Ecto neural progenitor cell (in vitro differentiated cells): ENCODE results near the gene GPSM3.
A peak's percentile ranks its signal among the peaks of the same experiment; 100 is the strongest.
"Not testable (repeated sequence)": the region's sequence is repeated elsewhere in the genome, so short reads cannot be mapped to it uniquely, and the experiment has no call there.

Source experiments
- DNase-seq: peaks from one replicate; pipeline ENCODE4 v3.0.0-alpha.2; 2018; ENCODE audit warnings: low spot score

Gene GPSM3

DNA sequence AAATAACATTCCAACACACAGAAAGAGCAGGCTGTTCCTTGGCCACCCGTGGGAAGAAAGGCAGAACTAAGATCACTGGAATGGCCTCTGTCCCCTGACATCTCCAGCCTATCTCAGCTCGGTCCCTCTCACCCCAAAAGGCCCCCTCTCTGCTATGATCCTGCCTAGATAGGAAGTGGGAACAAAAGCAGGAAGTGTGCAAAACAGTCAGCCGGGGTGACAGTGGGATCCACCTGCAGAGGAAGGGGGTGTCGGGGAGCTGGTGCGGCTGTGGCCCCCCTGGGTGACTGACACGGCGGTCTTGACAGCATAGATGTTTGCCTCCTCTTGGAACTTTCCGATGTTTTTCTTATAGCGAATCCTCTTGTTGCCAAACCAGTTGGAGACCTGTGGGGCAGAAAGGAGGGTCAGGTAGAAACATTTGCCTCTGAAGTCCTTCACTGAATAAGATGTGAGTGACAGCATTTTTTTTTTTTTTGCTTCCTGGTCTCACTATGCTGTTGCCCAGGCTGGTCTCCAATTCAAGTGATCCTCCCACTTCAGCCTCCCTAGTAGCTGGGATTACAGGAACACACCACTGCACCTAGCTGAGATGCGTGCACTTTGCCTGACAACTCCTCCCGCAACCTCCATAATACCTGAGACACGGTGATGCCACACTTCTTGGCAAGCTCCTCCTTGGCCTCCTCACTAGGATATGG lies 5.3 kb downstream of the GPSM3 start:
- no peak for DNase-seq

DNA sequence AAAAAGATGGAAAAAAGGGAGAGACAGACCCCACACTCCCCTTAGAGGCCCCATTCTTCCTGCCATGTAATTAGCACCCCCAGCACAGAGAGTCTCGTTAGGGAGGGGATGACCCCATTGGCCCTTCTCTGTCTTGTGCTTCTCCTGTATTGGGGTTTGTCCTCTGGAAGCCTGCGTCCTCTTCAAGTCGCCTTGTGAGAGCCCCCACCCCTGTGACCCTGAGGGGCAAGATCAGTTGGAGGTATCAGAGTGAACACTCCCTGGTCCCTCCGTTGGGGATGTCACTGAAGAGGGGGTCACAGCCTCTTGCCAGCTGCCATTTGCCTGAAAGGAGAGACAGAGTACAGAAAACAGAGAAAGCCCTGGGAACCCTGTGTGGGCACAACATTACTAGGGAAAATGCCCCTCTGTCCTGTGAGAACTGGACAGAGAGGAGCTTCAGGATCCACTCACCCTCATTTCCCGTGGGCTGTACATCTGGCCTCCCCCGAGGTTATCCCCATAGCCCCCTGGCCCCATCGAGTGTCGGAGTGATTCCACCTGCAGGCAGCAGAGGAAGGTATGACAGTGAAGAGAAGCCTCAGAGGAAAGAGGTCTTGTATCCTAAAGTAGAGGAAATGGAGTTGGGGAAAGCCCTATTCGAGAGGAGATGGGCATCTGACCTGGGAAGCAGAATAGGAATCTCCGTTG lies 6.1 kb downstream of the GPSM3 start:
- not testable (repeated sequence) for DNase-seq

DNA sequence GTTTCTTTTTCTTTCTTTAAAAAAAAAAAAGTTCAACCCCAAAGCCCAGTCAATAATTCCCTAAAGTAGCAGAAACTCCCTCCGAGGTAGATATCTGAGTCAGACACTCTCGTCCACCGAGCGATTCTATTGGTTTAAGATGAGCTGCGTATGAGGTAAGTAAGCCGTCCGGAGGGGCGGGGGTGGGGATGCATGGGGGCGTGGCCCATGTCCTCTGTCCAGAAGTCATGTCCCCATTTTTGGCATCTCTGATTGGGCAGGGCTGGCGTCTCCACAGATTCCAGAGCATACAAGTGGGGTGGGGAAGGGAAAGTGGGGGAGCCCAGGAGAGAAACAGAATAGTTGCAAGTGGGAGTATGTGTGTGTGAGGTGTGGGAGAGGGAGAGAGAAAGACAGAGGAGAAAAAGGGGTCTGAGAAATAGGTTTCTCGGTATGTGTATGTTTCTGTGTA lies 6.7 kb downstream of the GPSM3 start:
- peak; percentile 81 for DNase-seq

- no peak for DNase-seq
These were observed 8.3 kb downstream of the GPSM3 start, which contains the start of gene AGER for GRCh38 chr6:32184084-32184640. AGER (minus strand) TSS chr6:32184253; CDS start chr6:32184222, 31 bp downstream.

DNA sequence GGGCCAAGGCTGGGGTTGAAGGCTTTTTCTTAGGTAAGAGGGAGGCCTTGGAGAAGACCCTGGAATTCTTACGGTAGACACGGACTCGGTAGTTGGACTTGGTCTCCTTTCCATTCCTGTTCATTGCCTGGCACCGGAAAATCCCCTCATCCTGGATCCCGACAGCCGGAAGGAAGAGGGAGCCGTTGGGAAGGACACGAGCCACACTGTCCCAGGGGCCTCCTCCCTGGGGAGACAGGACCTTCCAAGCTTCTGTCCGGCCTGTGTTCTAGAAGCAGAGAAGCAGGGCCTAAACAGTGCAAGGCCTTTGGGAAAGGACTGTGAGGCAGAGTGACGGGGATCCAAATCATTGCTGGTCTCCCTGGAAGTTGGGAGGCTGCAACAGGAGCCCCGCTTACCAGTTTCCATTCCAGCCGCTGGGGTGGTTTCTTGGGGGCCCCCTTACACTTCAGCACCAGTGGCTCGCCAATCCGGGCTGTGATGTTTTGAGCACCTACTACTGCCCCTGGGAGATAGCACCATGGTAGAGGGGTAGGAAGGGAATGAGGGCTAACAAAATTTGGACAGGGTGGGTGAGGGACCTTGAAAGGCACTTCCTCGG lies 8.9 kb downstream of the GPSM3 start:
- DNase-seq: no peak

- no peak for DNase-seq
These were observed 9.4 kb downstream of the GPSM3 start for GRCh38 chr6:32183030-32183429.

DNA sequence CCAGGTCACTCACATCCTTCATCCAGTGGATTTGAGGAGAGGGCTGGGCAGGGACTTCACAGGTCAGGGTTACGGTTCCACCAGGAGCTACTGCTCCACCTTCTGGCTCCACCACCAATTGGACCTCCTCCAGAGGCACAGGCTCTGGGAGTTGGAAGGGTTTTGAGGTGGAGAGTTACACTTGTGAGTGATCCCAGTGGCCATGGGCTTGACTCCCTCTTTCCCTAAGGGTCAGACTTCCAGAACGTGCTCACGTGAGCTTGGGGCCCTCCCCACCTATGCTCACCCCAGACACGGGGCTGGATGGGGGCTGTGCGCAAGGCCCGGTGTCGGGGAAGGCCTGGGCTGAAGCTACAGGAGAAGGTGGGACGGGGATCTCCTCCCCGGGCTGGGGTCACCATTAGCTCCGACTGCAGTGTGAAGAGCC lies 9.9 kb downstream of the GPSM3 start:
- no peak for DNase-seq

GRCh38 chr6:32181915-32182529 lies 10.4 kb downstream of the GPSM3 start:
- no peak for DNase-seq

GRCh38 chr6:32181148-32181702 lies 11.2 kb downstream of the GPSM3 start:
- no peak for DNase-seq

- DNase-seq: no peak
These were observed 12.6 kb downstream of the GPSM3 start for GRCh38 chr6:32179766-32180405.

DNA sequence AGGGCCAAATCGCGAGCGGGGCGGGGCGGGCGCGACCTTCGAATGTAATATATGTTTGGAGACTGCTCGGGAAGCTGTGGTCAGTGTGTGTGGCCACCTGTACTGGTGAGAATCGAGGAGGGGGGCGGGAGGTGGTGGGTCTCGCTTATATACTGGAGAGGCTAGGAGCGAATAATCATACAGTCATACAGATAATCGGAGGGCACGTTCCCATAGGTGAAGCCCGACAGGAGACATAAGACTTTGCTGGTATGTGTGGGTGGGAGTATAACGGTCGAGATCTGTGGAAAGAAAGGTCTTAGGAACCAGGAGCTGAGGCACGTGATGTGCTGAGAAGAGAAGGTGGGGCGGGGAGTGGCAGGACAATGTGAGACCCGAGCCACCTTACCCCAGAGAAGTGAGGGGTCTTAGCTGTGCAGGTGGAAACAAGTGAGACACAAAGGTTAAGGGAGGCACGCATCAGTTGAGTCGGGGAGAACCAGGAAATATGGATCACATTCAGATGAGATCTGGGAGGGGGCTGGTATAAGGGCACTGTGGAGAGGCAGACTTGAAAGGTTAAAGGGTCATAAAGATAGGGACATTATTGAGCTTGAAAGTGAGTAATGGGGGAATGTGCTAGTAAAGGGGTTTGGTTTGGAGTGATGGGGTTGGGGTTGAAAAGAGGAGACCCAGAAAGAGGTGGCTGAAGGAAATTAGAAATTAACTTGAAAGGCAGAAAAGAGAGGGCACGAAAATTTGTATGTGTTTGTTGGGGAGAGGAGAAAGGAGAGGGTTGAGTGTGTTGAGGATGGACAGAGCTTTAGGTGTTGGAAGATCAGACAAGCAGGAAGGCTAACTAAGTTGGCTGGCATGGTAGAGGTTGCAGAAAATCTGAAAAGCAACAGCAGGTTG lies 13.6 kb downstream of the GPSM3 start:
- no peak for DNase-seq

- peak; percentile 96 for DNase-seq
These were observed 14.5 kb downstream of the GPSM3 start, which contains the start of gene RNF5 for GRCh38 chr6:32177788-32178546. RNF5 (plus strand) TSS chr6:32178405; CDS start chr6:32178512, 107 bp downstream.

- no peak for DNase-seq
These were observed 15.2 kb downstream of the GPSM3 start for GRCh38 chr6:32177183-32177787.

DNA sequence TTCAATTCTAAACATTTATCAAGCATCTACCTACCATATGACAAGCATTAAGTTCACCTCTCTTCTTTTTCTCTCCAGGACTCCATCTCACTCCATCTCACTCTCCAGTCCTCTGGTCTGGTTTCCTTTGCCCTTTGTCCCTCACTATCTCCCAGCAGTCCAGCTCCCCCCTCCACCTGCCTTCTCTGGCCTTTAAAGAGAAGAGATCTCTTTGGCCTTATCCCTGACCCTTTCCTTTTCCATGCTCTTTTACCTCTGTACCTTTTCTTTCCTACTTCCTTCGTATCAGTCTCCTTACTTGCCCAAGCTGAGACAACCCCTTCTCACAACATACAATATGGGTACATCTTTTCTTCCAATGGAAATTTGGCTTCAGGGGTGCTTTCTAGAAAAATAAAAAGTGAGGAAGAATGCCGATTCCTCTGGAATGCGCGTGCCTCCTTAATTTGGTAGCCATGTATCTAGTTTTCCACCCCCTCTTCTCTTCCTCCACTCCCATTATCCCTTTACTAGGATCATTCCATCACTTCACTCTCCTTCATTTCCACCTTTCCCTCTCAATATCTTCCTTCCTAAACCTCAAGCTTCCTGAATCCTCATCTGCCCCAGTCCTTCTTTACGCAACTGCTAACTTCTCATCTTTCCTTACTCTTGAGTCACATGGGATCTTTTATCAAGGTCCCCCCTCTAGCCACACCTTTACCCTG lies 15.8 kb downstream of the GPSM3 start:
- peak; percentile 46 for DNase-seq

DNA sequence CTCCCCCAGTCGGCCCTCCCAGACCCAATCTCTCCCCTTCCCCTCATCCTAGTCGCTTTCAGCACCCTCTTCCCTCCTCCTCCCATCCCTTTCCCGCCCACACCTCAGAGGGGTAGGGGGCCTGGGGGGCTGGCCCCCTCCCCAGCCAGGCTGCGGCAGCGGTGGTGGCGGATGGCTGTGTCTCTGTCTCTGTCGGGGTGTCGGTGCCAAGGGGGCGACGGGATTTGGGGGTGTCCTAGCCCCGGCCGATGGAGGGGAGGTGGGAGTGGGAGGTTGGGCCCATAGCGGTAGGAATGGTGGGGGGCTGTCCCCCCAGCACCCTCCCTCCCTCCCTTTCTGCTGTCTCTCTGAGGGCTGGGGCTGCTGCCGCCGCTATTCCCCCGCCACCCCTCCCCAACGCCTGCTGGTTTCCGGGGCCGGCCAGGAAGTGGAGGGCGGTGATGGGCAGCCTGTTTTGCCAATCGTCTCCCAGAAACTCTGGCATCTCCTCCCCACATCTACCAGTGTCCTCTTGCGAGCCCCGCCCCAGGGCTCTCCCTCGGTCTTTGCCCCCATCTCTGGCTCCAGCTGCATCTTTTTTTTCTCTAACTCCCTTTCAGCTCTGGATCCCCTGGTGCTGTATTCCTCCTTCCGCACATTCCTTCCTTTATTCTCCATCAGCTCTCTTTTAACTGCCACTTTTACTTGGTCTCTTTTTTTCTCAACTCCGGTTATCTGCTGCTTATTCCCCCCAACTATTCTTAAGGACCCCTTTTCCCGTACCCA lies 16.6 kb downstream of the GPSM3 start, which contains the start of gene AGPAT1:
TSS of gene AGPAT1 (minus strand) at position 374 of the 765 bp plus-strand sequence. CDS start 4,588 bp downstream, outside the sequence.
- DNase-seq: peak; percentile 94

DNA sequence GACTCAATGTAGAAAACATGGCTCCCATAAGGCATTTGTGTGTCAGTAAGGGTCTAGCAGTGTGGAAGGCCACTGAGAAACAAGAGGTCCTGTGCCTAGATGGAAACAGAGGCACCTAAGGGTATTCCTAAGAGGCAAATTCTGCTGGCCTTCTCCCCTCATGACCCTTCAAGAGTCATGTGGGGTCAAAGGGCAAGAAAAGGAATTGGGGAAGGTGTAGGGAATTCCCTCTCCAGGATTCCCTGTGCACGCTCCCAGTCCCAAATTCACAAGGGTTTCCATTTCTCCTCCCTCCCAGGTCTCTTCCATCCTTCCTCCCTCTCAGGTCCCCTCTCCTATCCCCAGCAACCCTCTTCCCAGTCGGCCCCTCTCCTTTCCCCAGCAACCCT lies 17.1 kb downstream of the GPSM3 start:
- DNase-seq: no peak

DNA sequence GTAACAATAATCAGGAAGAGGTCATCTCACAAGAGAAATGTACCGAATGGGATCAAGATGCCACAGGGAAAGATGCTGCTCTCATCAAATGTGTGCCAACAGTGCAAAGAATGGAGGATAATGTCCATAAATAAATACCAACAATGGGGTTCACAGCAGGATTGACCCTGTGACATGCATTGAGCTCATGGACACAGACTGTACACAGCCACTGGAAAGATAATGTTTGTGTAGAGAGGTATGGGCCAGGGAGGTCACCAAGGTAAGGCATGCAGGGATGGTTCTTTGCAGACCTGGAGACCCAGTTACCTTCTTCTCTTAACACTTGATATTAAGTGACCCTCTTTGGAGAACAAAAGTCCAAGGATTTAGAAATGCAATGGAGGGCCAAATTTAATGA lies 18.0 kb downstream of the GPSM3 start:
- no peak for DNase-seq
